ENCODE results near the gene SRL. TPM values are rescaled to one million over a fixed set of nuclear protein-coding genes. Genes with fewer than 3 reads are reported as not detected.
A peak's percentile ranks its signal among the peaks of the same experiment; 100 is the strongest.

Gene SRL
- total and polyA plus RNA-seq, 2 of the 8 experiments (the other 6 are each of a cell fraction or from before 2014, with no cell fraction given), result 0.05 TPM; not detected in 1

DNA sequence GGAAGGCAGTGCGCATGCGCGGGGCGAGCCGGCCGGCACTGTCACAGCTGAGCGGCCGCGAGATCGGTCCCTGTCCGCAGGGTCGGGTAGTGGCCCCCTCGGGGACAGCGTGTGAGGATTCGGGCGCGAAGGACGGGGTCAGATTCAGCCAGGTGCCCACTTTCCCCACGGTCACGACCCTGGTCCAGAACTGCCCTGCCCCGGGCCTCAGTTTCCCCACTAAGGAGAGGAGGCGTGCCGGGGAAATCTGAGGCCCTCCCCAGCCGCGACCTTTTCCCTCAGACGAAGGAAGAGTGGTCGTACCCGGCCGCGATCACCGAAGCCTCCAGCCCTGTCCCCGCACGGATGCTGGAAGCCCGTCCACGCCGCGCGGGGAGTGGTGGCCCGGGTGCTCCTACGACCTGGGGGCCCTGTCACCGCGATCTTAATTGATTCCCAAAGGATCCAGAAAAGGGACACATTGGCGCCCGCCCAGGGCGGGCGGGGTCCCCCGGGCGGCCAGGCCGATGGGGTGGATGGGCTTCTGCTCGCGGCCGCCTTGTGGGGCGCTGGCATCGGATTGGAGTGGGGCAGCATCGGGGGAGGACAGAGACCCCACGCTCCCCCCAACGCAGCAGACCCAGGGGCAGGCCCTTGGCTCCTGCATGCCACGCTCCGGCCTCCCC lies 57.7 kb downstream of the SRL start (continued):
- TF ChIP-seq JUN (IDR thresholded peaks at IDR 0.05; ENCODE audit: low read depth, low read length), result no peak
- no peak for TF ChIP-seq CHD1 (IDR thresholded peaks at IDR 0.05; ENCODE audit: low read depth, low read length)
- no peak for TF ChIP-seq SAP30 (IDR thresholded peaks at IDR 0.05; ENCODE audit: insufficient read depth, insufficient replicate concordance, low read length)
- no peak for TF ChIP-seq HDAC6 (IDR thresholded peaks at IDR 0.05; ENCODE audit: low read depth, low read length)
- TF ChIP-seq, protein P1, sequence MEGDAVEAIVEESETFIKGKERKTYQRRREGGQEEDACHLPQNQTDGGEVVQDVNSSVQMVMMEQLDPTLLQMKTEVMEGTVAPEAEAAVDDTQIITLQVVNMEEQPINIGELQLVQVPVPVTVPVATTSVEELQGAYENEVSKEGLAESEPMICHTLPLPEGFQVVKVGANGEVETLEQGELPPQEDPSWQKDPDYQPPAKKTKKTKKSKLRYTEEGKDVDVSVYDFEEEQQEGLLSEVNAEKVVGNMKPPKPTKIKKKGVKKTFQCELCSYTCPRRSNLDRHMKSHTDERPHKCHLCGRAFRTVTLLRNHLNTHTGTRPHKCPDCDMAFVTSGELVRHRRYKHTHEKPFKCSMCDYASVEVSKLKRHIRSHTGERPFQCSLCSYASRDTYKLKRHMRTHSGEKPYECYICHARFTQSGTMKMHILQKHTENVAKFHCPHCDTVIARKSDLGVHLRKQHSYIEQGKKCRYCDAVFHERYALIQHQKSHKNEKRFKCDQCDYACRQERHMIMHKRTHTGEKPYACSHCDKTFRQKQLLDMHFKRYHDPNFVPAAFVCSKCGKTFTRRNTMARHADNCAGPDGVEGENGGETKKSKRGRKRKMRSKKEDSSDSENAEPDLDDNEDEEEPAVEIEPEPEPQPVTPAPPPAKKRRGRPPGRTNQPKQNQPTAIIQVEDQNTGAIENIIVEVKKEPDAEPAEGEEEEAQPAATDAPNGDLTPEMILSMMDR (IDR thresholded peaks at IDR 0.05; ENCODE audit: control extremely low read depth in 1 of 3, insufficient read depth in 1 of 3, low read depth in 1 of 3, low read length in 3 of 3), result no peak
- TF ChIP-seq CBX5 (IDR thresholded peaks at IDR 0.05; ENCODE audit: low read depth, low read length), result no peak
- no peak for TF ChIP-seq EGR1 (IDR thresholded peaks at IDR 0.05; ENCODE audit: borderline replicate concordance, low read depth, low read length)
- no peak for TF ChIP-seq RBBP5 (IDR thresholded peaks at IDR 0.05; ENCODE audit: borderline replicate concordance, low read depth, low read length)
- TF ChIP-seq KDM4A (IDR thresholded peaks at IDR 0.05; ENCODE audit: low read depth, low read length, severe bottlenecking), result peak; percentile 6
- TF ChIP-seq TAF7 (optimal IDR thresholded peaks at IDR 0.05; ENCODE audit: borderline replicate concordance, low read depth, low read length), result no peak
- TF ChIP-seq YY1 (IDR thresholded peaks at IDR 0.05; ENCODE audit: low read depth, low read length), result no peak
- TF ChIP-seq EP300 (IDR thresholded peaks at IDR 0.05; ENCODE audit: borderline replicate concordance in 1 of 2, low read depth in 2 of 2, low read length in 2 of 2), result no peak
- 0 out of 4 replicates have a peak, but pooled peaks of 1 of the 2 experiments have one; percentile 36 for TF ChIP-seq SIN3A (conservative IDR thresholded peaks at IDR 0.05 in 1 of 2, IDR thresholded peaks at IDR 0.05 in 1 of 2; ENCODE audit: low read depth in 1 of 2, low read length in 2 of 2)
- TF ChIP-seq, protein P2, sequence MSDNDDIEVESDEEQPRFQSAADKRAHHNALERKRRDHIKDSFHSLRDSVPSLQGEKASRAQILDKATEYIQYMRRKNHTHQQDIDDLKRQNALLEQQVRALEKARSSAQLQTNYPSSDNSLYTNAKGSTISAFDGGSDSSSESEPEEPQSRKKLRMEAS (IDR thresholded peaks at IDR 0.05), result no peak
- no peak for TF ChIP-seq SIRT6 (IDR thresholded peaks at IDR 0.05; ENCODE audit: low read length)
- no peak for TF ChIP-seq TCF12 (IDR thresholded peaks at IDR 0.05; ENCODE audit: low read depth, low read length)
- TF ChIP-seq, protein P3, sequence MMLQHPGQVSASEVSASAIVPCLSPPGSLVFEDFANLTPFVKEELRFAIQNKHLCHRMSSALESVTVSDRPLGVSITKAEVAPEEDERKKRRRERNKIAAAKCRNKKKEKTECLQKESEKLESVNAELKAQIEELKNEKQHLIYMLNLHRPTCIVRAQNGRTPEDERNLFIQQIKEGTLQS (IDR thresholded peaks at IDR 0.05; ENCODE audit: insufficient read depth, low read depth, low read length), result no peak
- no peak for TF ChIP-seq TBP (IDR thresholded peaks at IDR 0.05; ENCODE audit: low read depth, low read length)

Data from H1 (cell line).